ENCODE data around the gene VPS39.

Gene VPS39

DNA sequence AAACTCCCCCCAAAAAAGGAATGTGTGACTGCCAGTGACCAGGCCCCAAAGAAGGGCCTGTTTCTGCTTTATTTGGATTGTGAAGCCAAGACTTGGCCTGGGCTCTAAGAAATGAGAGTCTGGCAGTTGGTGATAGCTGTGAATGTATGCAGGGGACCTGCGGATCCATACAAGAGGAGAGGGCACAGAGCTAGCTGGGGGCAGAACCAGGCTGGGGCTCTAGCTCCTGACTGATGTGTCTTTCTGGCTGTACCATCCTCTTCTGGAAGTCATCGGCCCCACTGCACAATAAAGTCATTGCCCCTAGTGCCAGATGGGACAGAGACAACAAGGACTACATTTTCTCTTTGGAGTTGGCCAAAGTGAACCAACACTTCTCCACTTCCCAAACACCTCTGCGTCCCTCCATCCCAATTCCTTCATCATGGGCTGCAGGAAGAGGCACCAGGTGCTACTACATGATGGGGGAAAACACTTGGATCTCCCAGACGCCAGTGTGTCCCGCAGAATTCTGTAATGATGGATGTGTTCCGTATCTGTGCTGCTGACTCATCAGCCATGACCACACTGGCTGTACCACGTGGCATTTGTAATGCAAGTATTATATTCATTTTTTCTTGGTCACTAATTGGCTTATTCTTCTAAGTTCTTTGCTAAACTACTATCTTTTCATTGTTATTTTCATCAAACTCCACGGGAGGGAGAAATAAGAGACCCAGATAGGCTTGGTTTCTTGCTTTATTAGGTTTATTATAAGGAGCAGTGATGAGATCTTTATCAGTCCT lies 49.9 kb downstream of the VPS39 start:
- no peak for DNase-seq

DNA sequence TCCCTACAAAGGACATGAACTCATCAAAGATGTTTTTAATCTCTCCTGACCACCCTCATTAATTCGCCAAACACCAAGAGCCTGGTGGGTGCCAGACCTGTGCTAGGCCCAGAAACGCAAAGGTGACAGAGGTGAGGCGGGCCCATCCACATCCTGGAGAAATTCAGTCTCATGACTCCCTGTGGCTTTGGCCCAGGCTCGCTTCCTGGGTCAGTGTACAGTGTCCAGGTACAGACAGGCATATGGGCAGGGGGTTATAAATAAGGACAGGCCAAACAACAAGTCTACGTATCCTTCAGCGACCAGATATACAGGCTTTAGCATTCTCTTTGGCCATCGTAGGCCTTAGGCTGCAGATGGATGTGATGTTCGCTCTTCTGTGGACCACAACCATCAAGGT lies 50.7 kb downstream of the VPS39 start:
- DNase-seq: no peak

DNA sequence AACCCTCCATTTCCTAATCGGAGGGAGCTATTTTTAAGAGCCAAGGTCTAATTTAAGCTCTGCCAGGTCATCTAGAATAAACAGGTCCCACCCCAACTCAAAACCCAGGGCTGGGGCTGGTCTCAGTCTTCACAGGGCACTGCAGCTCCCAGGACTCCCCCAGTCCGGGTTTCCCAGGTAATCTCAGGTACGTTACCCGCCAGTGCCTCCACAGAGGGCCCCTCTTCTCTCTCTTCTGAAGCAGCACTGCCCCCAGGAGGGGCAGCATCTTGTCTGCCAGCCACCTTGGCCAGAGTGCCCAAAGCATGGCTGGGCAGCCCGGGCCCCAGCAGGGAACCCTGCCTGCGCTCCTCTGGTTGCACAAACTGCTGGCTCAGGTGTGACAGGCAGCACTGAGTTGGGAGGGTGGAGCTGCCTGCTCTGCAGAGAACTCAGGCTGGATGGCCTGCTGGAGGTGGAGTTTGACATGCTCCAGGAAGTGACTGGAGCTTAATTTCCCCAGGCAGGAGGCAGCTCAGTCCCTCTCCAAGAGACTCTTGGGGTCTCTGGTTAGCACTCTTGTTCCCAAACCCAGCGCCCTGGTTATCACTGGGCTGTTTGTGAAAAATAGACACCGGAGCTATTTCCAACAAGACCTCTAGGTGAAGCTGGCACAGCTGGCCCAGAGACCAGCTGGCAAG lies 51.7 kb downstream of the VPS39 start, which contains the start of gene PLA2G4F:
PLA2G4F (minus strand) TSS at position 394 of the 680 bp plus-strand sequence; CDS start at position 307, 87 bp downstream.
- no peak for DNase-seq

DNA sequence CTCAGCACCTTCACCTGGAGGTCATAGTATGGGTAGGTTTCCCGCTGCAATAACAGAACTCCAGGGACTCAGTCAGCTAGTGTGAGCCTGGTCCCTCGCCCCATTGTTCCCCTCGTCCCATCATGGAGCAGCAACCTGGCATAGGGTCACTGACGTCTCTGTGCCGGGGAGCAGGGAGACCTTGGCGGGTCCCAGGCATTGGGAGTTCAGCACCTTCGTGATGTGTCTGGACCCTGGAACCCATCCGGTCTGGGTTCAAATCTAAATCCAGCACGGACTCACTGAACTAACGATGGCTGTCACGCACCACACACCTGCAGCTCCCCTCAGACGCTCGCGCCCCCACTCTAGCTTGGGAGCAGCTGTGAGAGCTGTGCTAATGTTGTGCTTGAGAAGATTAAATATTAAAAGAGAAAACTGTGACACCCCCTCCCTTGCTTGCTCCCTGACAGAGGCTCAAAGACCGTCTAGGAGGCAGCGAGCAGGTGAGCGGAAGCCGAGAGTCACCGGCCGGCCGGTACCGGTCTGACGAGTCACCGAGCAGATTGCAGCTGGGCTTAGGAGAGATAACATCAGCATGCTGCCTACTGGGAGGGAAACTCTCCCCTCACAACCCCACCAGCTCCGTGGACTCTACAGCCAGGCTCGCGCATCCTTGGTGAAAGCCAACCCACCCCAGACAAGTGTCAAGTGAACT lies 52.4 kb downstream of the VPS39 start:
- no peak for DNase-seq

DNA sequence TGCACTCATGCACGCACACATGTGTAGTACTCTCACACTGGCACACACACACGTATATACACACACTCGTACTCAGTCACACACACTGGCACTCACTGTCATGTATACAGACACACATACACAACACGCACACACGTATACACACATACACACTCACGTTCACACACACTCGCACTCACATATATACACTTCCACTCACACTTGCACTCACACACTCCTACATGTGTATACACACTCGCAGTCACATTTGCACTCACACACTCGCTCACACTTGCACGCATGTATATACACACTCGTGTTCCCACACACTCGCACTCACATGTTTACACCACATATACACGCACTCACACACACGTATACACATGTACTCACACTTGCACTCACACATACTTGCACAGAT lies 53.1 kb downstream of the VPS39 start:
- DNase-seq: no peak

DNA sequence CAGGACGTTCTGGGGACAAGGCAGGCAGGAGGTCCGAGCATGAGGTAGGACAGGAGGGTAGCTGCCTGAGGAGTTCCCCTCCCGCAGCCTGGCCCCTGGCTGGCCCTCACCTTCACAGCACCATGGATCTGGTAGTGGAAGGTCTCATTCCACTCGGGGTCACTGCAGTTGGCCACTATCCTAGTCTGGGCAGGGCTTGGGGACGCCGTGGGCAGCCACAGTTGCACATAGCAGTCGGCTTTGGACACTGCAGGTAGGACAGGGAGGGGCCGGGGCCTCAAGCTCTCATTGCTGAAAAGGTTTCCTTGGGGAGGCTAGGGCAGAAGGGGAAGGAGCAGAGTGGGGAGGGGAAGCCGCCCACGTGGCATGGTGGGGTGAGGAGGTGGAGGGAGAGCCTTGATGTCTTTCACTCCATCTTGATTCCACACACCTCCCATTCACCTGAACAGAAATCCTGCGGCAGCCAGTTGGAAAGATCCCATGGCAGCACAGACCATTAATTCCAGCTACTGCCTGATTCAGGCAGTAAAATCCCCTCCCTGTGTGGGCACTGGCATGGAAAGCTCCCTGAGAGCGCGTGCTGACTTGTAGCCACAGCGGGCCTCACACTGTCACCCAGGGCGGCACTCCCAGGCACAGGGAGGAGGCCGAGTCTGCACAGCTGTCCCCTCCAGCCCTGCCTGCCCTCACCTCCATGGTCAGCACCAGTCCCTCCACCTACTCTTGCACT lies 53.7 kb downstream of the VPS39 start:
- DNase-seq: no peak

DNA sequence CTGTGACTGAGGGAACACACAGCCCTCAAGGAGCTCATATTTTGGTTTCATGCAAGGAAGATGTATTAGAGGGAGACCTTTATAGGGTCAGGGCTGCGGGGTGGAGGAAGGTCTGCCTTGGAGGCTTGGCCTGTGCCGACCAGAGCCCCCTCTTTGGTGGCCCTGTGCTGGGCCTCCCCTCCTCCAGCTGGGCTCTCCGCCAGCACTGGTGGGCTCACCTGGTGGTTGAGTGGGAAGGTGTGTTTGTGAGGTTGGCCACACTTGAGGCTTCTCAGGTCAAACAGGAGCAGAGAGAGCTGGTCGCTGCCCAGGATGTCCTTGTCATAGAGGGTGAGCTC lies 54.3 kb downstream of the VPS39 start:
- DNase-seq: no peak

DNA sequence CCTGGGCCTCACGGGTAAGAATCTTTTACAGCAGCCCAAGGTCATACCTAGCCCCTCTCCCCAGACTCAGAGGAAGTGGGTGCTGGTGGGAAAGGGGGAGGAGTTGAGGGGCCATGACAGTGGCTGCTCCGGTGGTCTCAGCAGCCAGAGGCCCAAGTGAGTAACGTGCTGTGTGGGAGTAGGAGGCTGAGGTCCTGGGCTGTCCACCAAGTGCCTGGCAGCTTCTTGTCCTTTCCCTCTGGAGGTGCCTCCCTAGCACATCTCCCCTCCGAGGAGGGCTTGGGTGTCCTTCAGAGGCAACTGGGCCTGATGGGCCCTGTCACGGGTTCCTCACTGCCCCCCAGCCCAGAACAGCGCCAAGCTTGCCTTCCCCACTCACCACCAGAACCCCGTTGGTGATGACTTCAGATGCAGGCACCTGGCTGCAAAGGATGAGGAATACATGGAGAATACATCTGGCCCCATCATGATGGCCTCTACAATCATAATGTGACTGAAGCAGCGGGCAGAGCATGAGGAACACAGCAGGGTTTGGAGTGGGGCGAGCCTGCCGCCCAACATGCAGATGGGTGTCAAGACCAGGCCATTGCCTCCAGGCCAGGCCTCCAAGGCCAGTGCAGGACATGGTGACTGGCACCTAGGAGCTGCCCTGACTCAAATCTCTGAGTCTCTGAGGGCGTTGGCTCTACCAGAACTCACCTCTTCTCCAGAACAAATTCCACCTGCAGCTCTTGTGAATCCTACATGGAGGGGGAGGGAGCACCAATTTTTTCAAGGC lies 55.0 kb downstream of the VPS39 start:
- no peak for DNase-seq

DNA sequence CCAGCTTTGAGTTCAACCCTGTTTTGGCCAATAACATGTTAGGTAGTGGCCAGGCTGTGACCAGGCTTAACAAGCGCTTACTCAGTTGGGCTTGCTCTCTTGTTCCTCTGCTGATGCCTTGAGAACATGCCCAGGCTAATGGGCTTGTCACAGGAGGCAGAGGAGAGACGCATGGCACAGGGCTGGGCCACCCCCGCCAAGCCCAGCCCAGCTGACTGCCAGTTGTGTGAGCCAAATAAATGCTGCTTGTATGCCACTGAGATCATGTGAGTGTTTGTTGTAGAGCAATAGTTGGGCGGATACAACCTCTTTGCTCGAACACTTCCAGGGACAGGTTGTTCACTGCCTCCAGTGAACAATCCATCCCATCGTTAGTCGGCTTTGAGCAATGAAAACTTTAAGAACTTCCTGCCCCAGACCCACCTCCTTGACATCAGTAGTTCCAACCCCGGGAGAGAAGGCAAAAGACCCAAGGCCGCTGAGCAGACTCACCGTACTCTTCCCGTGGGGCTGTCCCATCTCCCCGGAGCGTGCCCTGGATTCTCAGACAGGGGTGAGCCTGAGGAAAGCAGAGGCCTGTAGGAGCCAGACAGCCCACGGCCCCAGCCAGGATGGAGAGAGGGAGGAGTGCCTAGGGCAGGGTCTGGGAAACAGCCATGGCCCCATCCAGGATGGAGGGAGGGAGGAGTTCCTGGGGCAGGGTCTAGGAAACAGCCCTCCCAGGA lies 55.7 kb downstream of the VPS39 start:
- no peak for DNase-seq

DNA sequence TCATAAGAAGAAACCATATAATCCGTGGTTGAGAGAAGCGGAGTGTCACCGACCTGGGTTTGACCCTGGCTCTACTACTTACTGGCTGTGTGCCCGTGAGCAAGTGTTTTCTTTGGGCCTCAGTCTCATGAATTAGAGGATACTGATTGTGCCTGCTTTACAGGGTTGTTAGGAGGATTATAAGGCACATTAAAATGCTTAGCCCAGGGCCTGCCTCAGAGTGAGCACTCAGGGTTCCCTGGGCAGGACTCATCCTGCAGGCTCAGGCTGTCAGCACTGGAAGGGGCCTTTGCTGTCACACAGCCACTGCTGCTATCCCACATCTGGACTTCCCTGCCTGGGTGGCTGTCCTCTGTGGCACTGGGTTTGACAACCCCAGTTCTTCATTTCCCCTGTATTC lies 56.4 kb downstream of the VPS39 start:
- no peak for DNase-seq

DNA sequence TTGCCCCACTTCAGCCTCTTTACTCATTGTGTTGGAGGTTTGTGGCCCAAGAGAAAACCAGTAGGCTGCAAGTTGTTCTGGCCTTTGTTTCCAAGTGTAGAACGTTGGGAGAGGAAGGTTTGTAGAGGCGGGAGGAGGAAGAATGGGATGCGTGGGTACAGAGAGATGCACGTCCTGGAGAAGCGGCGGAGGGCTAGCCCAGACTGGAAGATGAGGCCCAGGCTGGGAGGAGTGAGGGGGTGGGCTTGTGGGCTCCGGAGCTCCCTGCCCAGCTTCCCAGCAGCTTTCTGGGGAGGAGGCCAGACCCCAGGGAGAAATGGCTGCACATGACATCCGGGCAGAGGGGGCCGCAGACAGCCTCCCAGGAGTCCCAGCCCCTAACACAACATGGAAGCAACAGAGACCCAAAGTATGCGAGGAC lies 57.0 kb downstream of the VPS39 start:
- DNase-seq: no peak

DNA sequence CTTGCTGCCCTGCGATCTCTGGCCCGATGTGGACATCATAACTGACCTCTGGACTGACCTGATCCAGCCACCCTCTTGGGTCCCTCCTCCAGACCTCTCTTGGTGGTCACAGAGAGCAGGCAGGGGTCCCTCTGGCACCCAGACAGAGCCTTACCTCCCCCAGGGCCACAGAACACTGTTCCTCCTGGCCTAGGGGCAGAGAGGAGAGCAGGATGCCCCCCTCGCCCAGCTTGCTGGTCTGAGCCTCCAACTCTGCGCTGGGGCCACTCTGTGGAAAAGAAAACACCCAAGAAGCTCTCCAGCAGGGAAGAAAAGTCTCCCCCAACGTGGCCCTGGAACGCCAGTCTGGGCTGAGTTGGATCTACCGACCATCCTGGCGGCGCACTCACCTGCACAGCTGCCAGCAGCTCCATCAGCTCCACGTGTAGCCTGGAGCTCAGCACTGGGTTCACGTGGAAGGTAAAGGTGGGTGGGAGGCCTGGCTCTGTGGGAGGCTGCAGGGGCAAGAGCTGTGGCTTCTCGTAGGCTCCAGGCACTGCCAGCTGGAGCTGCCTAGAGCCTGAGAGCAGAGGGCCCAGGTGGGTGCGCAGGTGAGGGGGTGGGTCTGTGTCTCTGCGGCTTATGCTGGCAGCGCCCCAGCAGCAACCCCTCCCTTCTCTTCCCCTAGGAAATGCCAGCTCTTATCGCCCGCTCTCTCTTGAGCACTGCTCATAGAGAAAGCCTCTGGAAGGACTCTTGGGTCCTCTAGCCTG lies 57.7 kb downstream of the VPS39 start:
- no peak for DNase-seq

DNA sequence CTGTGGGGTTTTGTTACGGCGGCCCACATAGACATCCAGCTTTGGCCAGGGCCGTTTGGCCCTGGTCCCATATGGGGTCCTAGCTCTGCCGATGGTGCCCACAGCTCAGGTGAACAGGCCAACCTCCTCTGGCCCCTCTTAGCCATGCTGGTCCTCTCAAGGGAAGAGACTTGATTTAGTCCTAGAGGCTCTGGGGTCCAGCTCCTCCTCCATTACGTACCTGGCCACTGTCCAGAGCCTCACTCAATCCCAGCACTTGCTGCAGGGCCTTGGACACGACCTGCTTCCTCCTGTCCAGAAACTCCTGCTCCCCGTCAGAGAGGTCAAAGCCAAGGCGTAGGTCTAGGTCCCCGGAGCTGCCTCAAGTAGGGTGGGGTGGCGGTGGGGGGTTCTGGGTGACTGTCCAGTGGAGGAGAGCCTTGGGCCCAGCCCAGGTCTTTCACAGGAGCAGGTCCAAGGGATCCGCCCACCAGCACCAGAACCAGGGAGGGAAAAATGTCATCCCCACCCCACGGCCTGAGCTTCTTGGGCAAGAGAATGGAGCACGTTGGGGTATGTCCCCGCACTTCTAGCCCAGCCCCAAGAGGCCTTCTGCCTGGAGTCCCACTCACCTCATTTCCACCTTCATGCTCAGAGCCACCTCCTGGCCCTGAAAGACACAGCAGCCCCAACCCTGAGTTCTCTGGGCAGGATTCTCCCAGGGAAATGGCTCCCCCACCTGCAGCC lies 58.4 kb downstream of the VPS39 start:
- DNase-seq: no peak

DNA sequence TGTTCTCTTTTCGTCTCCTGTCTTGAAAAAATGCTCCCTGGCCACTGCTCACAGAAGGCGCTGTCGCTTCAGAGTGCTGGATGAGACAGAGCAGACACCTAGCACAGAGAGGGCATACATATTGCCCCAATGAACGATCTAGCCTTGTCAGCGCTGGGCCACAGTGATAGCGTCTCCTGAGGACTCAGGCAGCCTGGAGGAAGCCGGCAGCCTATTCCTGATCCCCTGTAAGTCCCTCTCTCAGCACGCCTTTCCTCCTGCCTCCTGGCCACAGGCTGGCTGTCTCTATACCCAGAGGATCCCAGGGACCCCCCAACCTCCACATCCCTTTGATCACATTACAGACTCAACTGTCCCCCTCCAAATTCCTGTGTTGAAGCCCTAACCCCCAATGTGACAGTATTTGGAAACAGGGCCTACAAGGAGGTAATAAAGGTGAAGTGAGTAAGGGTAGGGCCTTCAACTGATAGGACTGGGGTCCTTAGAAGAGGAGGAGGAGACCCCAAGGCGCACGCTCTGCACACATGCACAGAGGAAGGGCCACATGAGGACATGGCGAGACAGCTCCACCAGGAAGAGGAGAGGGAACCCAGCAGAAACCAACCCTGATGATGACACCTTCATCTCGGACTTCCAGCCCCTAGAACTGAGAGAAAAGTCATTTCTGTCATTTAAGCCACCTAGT lies 59.2 kb downstream of the VPS39 start:
- no peak for DNase-seq

DNA sequence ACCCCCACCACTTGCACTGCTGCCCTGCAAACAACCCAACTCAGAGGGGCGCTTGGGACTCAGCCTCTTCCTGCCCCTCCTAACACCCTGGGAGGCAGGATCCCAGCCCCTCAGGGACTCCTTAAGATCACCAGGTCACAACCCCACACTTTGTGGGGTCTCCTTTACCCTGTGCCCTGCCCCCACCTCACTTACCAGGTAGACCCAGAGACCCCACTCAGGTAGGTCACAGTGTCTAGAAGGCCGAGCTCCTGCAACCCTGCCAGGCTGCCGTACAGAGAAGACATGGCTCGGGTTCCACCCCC lies 60.7 kb downstream of the VPS39 start:
- no peak for DNase-seq

DNA sequence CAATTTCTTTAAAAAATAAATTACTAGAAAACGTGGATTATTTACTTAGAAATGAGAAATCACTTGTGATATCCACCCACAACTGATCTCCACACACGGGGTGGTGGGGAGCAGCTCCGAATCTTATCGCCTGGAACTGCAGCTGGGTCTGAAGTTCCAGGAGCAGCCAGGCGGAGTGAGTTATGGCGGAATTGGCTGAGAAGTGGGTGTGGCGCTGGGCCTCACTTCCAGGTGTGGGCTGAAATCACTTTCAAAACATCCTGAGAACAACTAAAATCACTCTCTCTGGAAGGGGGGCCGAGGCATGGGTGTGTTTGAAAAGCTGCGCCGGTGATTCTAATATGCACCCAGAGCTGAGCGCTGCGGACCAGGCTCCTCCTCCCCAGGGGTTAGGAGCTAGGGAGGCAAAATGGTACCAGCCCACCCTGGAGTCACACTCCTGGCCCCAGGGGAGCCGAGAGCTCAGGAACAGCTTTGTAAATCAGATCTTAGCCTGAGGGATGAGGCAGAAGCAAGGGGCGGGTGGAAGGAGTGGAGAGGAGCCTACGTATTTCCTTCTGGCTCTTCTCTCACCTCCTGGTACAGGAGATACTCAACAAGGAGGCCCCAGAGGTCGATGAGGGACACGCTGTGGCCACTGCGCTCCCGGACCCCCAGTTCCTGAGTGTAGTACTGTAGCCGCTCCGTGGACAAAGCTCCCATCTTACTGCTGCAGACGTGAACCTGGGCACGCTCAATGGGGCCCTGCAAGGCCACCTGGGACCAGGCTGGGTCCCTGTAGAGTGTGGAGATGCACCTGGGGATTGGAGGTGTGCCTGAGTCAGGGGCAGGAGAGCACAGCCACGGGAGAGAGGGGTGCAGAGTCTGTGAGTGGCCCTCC lies 61.3 kb downstream of the VPS39 start:
- no peak for DNase-seq

DNA sequence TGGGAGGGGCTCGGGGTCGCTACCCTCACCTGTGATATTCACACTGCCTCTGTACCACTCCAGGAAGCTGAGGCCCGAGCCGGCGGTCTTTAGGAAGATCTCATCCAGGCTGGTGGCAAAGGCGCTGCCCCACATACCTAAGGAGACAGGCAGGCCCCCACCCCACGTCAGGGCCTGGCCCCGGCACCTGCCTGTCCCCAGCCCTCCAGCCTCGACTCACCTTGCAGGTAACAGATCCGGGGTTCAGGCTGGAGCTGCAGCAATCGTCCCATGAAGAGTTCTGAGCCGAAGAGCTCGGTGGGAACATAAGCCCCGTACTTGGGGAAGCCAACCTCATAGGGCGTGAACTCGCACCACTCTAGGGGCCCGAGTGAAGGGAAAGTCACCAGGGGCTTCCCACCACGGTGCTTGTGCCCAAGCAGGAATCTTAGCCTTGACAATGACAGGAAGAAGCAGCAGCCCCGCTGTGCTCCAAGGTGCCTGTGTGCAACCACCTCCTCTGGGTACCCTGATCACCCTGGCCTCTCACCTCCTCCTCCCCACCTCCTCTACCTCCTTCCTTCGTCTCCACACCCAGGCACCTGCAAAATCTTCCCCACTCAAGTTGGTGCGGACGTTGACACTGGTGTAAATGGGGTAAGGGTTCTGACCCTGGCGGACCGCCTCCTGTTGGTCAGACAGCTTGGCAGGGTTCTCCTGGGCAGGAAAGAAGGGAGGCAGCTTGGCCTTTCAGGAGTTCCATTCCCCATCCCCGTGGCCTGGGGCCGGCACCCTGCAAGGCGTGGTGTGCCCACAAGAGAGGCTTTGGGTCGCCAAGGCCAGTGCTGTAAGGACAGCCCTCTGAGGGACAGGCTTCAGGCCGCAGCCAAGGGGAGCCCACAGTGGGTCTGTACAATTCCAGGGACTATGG lies 62.3 kb downstream of the VPS39 start:
- DNase-seq: no peak
